Suprapubic skin (tissue), 4 donors: ENCODE measurements around the gene LTC4S.

Experiments
- CTCF ChIP-seq, 2 donors: fragments of 200-600 bp in 1 of 2; fragments of 450-650 bp in 1 of 2; sonication (generic) in 1 of 2; IDR thresholded peaks; one replicate each; pipeline ENCODE4 v1.5.1; 2016 to 2019; ENCODE audit warnings: antibody characterized with exemption in 2 of 2, mild to moderate bottlenecking in 1 of 2, moderate library complexity in 1 of 2
- EP300 ChIP-seq: sonication (generic); formaldehyde crosslinking; IDR thresholded peaks from one replicate; pipeline ENCODE4 v1.6.1; 2017; ENCODE audit warnings: antibody characterized with exemption
- POLR2A ChIP-seq, 2 donors: fragments of 450-650 bp; IDR thresholded peaks; one replicate each; pipeline ENCODE4 v1.6.1; 2017; ENCODE audit warnings: antibody characterized with exemption in 2 of 2, mild to moderate bottlenecking in 2 of 2, moderate library complexity in 2 of 2
- POLR2AphosphoS5 ChIP-seq, 3 donors: sonication (generic); formaldehyde crosslinking; IDR thresholded peaks; one replicate each; pipeline ENCODE4 v1.6.1; 2017; ENCODE audit warnings: antibody characterized with exemption in 3 of 3

GRCh38 chr5:179762781-179763176, 31.0 kb upstream of the LTC4S start:
- TF ChIP-seq EP300 = no peak
- TF ChIP-seq CTCF (IDR thresholded peaks at IDR 0.05) = no peak
- TF ChIP-seq POLR2A (IDR thresholded peaks at IDR 0.05) = no peak
- TF ChIP-seq POLR2AphosphoS5 (IDR thresholded peaks at IDR 0.05) = no peak
